ENCODE data around the gene PATZ1. TPM values are rescaled to one million over a fixed set of nuclear protein-coding genes. Genes with fewer than 3 reads are reported as not detected.
A peak's percentile ranks its signal among the peaks of the same experiment; 100 is the strongest.

Gene PATZ1
- total and polyA plus RNA-seq, 9 of the 15 experiments (the other 6 are each of a cell fraction or from before 2014, with no cell fraction given) = 0.63 to 7.8 (median 4.2) TPM

GRCh38 chr22:31295831-31296657, 50.1 kb downstream of the PATZ1 start (continued):
- no peak for TF ChIP-seq SETDB1 (IDR thresholded peaks at IDR 0.05; ENCODE audit: low read length)
- TF ChIP-seq RBBP5 (IDR thresholded peaks at IDR 0.05; ENCODE audit: borderline replicate concordance, insufficient read depth, low read length, poor library complexity, severe bottlenecking) = no peak
- TF ChIP-seq TBL1XR1 (IDR thresholded peaks at IDR 0.05; ENCODE audit: low read length in 2 of 2) = 0 out of 4 replicates have a peak, but pooled peaks of 1 of the 2 experiments have one; percentile 40
- peak; percentile 75 for TF ChIP-seq TEAD4 (IDR thresholded peaks at IDR 0.05; ENCODE audit: low read length)
- TF ChIP-seq TEAD4 (CRISPR knock-in tag; IDR thresholded peaks at IDR 0.05; ENCODE audit: borderline replicate concordance) = no peak
- TF ChIP-seq PHB (CRISPR knock-in tag; IDR thresholded peaks at IDR 0.05) = no peak
- TF ChIP-seq SMARCE1 (IDR thresholded peaks at IDR 0.05) = peak; percentile 78
- TF ChIP-seq SOX6 (IDR thresholded peaks at IDR 0.05) = 0 out of 2 replicates have a peak, but pooled peaks have one; percentile 40
- TF ChIP-seq MAFG (tag; conservative IDR thresholded peaks at IDR 0.05) = peak; percentile 89
- peak; percentile 71; the same call in 1 of the 2 replicates for TF ChIP-seq JUND (IDR thresholded peaks at IDR 0.05; ENCODE audit: borderline replicate concordance, low read depth, low read length)
- TF ChIP-seq JUND (tag; IDR thresholded peaks at IDR 0.05; ENCODE audit: borderline replicate concordance, low read depth, low read length) = peak; percentile 44; the same call in 2 of the 3 replicates
- peak; percentile 61 for TF ChIP-seq TAL1 (IDR thresholded peaks at IDR 0.05)
- TF ChIP-seq GABPA (tag; conservative IDR thresholded peaks at IDR 0.05; ENCODE audit: low read depth) = no peak
- peak; percentile 88 for TF ChIP-seq C11orf30 (IDR thresholded peaks at IDR 0.05; ENCODE audit: low read depth)

Data from K562 (cell line).